SK-N-SH treated with all-trans-retinoic acid at 6 μM for 48 hours (cell line): ENCODE measurements around the gene ESRRA.

ENCODE experiments used
- ATAC-seq: fragments of 200-7000 bp; cut with Tn5 transposase; 3 replicates; pipeline ENCODE4 v1.9.1; 2020; ENCODE audit warnings: mild to moderate bottlenecking, moderate library complexity
- BACH2 ChIP-seq: fragments of 250-450 bp; sonication (Bioruptor Pico); IDR thresholded peaks from 2 replicates; pipeline ENCODE4 v1.9.0; 2021; ENCODE audit warnings: mild to moderate bottlenecking, borderline replicate concordance
- CREB5 ChIP-seq: fragments of 250-450 bp; sonication (Bioruptor Pico); IDR thresholded peaks from 2 replicates; pipeline ENCODE4 v1.5.1; 2020; ENCODE audit warnings: low read depth, mild to moderate bottlenecking, moderate library complexity
- CSDC2 ChIP-seq: fragments of 250-450 bp; sonication (Bioruptor Pico); IDR thresholded peaks from 2 replicates; pipeline ENCODE4 v1.5.0; 2020; ENCODE audit warnings: mild to moderate bottlenecking, moderate library complexity
- CSRNP3 ChIP-seq: fragments of 250-450 bp; sonication (Bioruptor Pico); IDR thresholded peaks from 2 replicates; pipeline ENCODE4 v1.5.1; 2021; ENCODE audit warnings: mild to moderate bottlenecking, moderate library complexity
- ESRRG ChIP-seq: fragments of 250-450 bp; sonication (Bioruptor Pico); IDR thresholded peaks from 2 replicates; pipeline ENCODE4 v1.6.1; 2021; ENCODE audit warnings: mild to moderate bottlenecking
- GLIS3 ChIP-seq: fragments of 250-450 bp; sonication (Bioruptor Pico); IDR thresholded peaks from 2 replicates; pipeline ENCODE4 v1.5.0; 2020; ENCODE audit warnings: mild to moderate bottlenecking, moderate library complexity
- ISL1 ChIP-seq: fragments of 250-450 bp; sonication (Bioruptor Pico); IDR thresholded peaks from 2 replicates; pipeline ENCODE4 v2.1.2; 2022; ENCODE audit warnings: mild to moderate bottlenecking, moderate library complexity
- OSR1 ChIP-seq: fragments of 250-450 bp; sonication (Bioruptor Pico); IDR thresholded peaks from 2 replicates; pipeline ENCODE4 v1.8.0; 2022; ENCODE audit warnings: moderate library complexity, mild to moderate bottlenecking, inconsistent platforms
- PATZ1 ChIP-seq: fragments of 250-450 bp; sonication (Bioruptor Pico); IDR thresholded peaks from 2 replicates; pipeline ENCODE4 v1.8.0; 2020; ENCODE audit warnings: mild to moderate bottlenecking, moderate library complexity, borderline replicate concordance
- POU6F1 ChIP-seq: fragments of 250-450 bp; sonication (Bioruptor Pico); IDR thresholded peaks from 2 replicates; pipeline ENCODE4 v1.8.0; 2021; ENCODE audit warnings: low read depth, mild to moderate bottlenecking, moderate library complexity, borderline replicate concordance
- PPARA ChIP-seq: fragments of 250-450 bp; sonication (Bioruptor Pico); IDR thresholded peaks from 2 replicates; pipeline ENCODE4 v1.5.0; 2020; ENCODE audit warnings: mild to moderate bottlenecking, borderline replicate concordance
- RARB ChIP-seq: fragments of 250-450 bp; sonication (Bioruptor Pico); IDR thresholded peaks from 2 replicates; pipeline ENCODE4 v1.8.0; 2021; ENCODE audit warnings: mild to moderate bottlenecking, moderate library complexity
- TCF4 ChIP-seq: fragments of 250-450 bp; sonication (Bioruptor Pico); IDR thresholded peaks from 2 replicates; pipeline ENCODE4 v1.8.0; 2021; ENCODE audit warnings: mild to moderate bottlenecking, moderate library complexity, borderline replicate concordance
- TOX ChIP-seq: fragments of 250-450 bp; sonication (Bioruptor Pico); IDR thresholded peaks from 2 replicates; pipeline ENCODE4 v1.8.0; 2021; ENCODE audit warnings: mild to moderate bottlenecking, moderate library complexity, borderline replicate concordance
- TSHZ2 ChIP-seq: fragments of 250-450 bp; sonication (Bioruptor Pico); IDR thresholded peaks from 2 replicates; pipeline ENCODE4 v1.5.0; 2020; ENCODE audit warnings: mild to moderate bottlenecking, moderate library complexity
- ZC3H10 ChIP-seq: fragments of 250-450 bp; sonication (Bioruptor Pico); IDR thresholded peaks from 2 replicates; pipeline ENCODE4 v1.5.1; 2021; ENCODE audit warnings: mild to moderate bottlenecking, moderate library complexity
- ZFP3 ChIP-seq: fragments of 250-450 bp; sonication (Bioruptor Pico); IDR thresholded peaks from 2 replicates; pipeline ENCODE4 v1.5.0; 2020; ENCODE audit warnings: mild to moderate bottlenecking, moderate library complexity
- ZFP30 ChIP-seq: fragments of 450-650 bp; formaldehyde crosslinking; IDR thresholded peaks from 2 replicates; pipeline ENCODE4 v1.5.0; 2022; ENCODE audit warnings: mild to moderate bottlenecking, moderate library complexity
- ZNF565 ChIP-seq: fragments of 450-650 bp; formaldehyde crosslinking; conservative IDR thresholded peaks from 2 replicates; pipeline ENCODE4 v1.5.0; 2020; ENCODE audit warnings: low read depth, mild to moderate bottlenecking, moderate library complexity
- ZNF70 ChIP-seq: fragments of 450-650 bp; formaldehyde crosslinking; IDR thresholded peaks from 2 replicates; pipeline ENCODE4 v1.5.0; 2020; ENCODE audit warnings: mild to moderate bottlenecking, moderate library complexity
- ZNF8 ChIP-seq: fragments of 450-650 bp; formaldehyde crosslinking; IDR thresholded peaks from 2 replicates; pipeline ENCODE4 v1.5.0; 2020; ENCODE audit warnings: mild to moderate bottlenecking, moderate library complexity

The ESRRA gene

GRCh38 chr11:64333556-64333955, 28.2 kb downstream of the ESRRA start:
- ATAC-seq: no peak
- TF ChIP-seq TCF4 (CRISPR knock-in tag) (no peak), CREB5 (CRISPR knock-in tag) (no peak), TOX (no peak), POU6F1 (CRISPR knock-in tag) (no peak), PPARA (no peak), ZNF8 (CRISPR knock-in tag) (no peak), OSR1 (CRISPR knock-in tag) (no peak), ZC3H10 (CRISPR knock-in tag) (no peak), RARB (CRISPR knock-in tag) (no peak), TSHZ2 (CRISPR knock-in tag) (no peak), ESRRG (no peak), PATZ1 (CRISPR knock-in tag) (no peak), ZNF70 (CRISPR knock-in tag) (no peak), GLIS3 (CRISPR knock-in tag) (no peak), ZFP3 (CRISPR knock-in tag) (no peak), ZFP30 (no peak), ZNF565 (CRISPR knock-in tag) (no peak), CSDC2 (CRISPR knock-in tag) (no peak), CSRNP3 (CRISPR knock-in tag) (no peak), BACH2 (CRISPR knock-in tag) (no peak)

- TF ChIP-seq PPARA: no peak
- TF ChIP-seq ISL1 (CRISPR knock-in tag): 0 out of 2 replicates have a peak, but pooled peaks have one; percentile 33
- peak; percentile 86 for ATAC-seq
Measured at GRCh38 chr11:64334764-64335735, 29.7 kb downstream of the ESRRA start.
